NCI-H2171 treated with DMSO at 0.1 percent for 48 hours (cell line): ENCODE data around the gene ZNF662.

Source experiments
- DNase-seq: peaks from one replicate; lab custom pipeline; 2025; lab: John Stamatoyannopoulos, UW

Gene ZNF662

DNA sequence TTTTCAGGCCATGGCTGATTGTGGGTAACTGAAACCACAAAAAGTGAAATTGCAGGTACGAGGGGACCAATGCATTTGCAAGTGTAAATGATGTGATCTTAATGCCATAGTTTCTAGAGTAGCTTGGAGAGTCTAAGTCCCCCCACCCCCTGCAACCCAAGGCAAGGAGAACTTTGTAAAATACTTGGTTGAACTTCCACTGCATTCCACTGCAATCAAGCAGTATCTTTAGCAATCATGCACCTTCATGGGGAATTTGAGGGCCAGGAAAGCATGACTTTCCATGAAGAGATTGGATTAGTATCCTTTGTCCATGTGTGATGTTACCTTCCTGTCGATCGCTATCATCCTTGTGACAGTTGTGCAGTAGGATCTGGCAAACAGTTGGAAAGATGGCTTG lies 18.9 kb upstream of the ZNF662 start:
- no peak for DNase-seq

DNA sequence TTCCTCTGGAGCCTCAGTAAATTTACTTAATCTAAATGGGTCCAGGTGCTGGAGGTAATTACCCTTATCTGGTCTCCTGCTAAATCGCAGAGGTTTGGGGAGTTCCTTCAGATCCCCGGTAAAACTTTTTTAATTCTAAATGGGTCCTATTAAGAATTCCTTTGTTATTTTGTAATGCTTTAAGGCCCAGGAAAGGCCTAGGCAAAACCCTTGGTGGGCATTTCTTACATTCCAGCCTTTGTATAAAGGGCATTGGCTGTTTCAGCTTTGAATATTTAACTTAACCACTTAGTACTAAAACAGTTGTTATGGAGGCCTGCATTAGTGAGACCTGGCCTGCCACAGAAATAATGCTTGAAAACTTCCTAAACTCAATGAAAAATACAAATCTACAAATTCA lies 14.9 kb upstream of the ZNF662 start:
- no peak for DNase-seq

DNA sequence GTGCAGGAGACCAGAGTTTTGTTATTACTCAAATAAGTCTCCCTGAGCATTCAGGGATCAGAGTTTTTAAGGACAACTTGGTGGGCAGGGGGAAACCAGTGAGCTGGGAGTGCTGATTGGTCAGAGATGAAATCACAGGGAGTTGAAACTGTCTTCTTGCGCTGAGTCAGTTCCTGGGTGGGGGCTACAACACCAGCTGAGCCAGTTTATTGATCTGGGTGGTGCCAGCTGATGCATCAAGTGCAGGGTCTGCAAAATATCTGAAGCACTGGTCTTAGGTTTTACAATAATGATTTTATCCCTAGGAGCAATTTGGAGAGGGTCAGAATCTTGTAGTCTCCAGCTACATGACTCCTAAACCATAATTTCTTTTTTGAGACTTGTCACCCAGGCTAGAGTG lies 13.8 kb upstream of the ZNF662 start:
- DNase-seq, result no peak

DNA sequence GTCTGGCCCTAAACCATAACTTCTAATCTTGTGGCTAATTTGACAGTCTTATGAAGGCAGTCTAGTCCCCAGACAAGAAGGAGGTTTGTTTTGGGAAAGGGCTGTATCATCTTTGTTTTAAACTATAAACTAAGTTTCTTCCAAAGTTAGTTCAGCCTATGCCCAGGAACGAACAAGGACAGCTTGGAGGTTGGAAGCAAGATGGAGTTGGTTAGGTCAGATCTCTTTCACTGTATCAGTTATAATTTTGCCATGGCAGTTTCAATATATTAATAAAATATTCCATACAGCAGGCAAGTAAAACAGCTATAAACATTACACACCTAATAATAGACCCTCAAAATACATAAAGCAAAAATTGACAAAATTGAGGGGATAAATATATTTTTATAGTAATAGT lies 13.1 kb upstream of the ZNF662 start:
- no peak for DNase-seq

DNA sequence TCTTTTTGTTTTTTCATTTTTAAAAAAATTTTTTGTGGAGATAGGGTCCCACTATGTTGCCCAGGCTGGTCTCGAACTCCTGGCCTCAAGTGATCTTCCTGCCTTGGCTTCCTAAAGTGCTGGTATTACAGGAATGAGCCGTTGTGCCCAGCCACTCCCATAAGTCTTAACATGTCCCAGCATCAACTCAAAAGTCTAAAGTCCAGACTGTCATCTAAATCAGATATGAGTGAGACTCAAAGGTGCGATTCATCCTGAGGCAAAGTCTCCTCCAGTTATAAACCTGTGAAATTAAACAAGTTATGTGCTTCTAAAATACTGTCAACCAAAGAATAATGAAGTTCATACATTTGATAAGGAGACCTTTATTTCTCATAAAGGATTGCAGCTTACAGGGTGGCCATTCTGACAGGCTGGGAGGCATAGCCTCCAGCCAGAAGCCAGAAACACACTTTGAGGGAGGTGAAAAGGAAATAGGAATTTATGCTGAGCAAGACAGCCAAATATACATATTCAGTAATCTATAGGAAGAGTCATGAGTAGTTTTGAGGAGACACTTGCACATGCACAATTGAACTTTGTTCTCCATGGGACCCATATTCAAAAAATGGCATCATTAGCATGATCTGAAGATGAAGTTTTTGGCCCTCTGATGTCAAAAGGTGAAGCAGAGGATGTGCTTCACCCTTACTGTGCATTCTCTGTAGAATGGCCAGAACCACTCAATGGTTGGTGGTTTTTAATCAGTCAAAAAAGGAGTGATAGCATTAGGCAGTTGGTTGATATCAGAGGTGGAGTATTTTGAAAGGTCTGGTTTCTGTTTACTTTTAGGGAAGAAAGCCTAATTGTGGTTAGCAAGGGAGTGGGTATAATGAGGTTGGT lies 11.0 kb upstream of the ZNF662 start:
- DNase-seq, result no peak

DNA sequence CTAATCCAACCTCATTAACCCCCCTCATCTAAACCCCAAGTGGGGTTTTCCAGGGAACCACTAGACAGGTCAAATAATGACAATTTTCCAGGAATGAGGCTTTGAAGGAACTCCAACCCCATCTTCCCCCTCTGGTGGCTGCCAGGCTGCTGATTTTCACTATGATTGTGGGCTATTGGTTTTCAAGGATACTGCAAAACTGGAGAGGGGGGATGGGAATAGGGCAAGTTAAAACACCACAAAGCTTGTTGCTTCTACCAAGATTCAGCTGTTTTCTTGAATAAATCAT lies 10.4 kb upstream of the ZNF662 start:
- no peak for DNase-seq

DNA sequence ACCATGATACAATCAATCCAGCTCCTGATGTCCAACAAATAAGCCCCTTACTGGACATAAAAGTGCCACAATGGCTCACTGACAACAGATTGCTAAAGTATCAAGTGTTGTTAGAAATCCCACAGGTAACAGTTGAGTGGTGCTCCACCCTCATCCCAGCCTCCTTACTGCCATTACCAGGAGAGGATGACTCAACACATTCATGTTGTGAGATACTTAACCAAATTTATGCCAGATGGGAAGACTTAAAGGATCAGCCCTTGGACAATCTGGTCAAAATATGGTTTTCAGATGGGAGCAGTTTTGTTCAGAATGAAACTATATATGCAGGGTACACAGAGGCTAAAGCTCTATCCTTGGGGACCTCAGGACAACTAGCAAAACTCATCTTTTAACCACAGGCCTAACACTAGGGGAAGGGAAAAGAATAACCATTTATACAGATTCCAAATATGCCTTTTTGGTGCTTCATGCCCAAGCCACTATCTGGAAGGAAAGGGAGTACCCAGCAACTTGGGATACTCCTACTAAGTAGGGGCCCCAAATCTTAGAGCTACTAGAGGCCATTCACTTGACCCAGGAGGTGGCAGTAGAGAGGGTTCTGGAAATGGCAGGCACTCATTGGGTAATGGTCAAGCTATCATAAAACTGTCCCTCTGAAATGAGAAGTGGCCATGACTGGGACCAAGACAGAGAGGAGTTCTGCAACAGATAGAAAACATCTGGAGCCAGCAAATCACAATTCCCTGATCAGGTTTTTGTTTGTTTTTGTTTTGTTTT lies 6.9 kb upstream of the ZNF662 start:
- DNase-seq, result peak; percentile 33

DNA sequence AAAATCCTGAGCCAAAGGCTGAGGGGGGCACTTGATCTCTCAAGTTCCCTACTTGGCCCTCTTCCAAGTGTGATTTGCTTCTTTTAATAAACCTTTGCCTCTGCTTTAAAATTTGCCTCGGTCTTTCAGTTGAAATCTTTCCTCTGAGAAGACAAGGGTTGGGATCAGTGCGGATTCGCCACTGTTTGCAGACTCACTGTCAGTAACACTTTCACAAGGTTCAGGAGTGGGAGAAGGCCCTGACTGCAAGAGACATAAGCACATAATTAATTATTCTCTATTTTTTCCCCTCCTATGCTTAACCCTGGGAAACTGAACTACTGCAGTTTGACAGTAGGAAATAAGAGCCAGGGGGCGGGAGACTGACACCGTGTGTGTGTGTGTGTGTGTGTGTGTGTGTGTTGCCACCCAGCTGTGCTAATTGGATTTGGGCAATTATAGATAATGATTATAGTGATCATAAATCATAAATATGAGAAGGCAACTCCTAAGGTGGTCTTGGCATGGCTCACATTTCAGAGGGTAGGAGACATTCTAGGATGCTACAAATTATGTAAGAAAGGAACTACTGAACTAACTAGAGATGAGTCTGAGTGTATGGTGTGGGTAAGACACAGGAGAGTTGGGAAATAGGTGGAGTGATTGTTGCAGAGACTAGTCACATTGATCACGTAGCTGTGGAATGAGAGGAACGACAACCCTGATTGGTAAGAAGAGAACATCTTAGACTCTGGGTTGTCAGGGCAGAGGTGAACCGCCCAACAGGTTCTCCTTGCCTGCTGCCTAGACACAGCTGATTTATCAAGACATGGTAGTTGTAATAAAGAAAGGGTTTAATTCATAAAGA lies 5.5 kb upstream of the ZNF662 start:
- no peak for DNase-seq

DNA sequence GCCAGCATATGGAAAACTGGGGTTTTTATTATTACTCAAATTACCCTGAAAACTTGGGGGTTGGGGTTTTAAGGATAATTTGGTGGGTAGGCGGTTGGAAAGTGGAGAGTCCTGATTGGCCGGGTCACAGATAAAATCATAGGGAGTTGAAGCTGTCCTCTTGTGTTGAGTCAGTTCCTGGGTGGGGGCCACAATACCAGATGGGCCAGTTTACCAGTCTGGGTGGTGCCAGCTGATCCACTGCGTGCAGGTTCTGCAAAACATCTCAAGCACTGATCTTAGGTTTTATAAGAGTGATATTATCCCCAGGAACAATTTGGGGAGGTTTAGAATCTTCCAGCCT lies 4.9 kb upstream of the ZNF662 start:
- no peak for DNase-seq

DNA sequence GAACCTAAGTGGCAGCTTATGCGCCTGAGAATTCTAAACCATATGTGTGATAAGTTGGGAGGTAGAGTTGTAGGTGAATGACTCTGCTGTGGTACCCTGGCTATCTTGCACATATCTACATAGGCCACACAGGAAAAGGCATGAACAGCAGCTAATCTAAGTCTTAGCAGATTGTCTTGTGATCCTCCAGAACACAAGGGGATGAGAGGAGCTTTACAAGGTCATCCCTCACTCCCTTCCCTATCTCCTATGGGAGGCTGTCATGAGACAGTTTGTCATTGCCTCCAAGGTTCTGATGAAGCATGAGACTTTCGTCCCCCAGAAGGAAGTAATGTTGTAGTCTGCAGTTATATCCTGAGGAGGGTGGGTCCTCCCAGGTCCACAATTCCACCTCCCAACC lies 3.7 kb upstream of the ZNF662 start:
- no peak for DNase-seq

DNA sequence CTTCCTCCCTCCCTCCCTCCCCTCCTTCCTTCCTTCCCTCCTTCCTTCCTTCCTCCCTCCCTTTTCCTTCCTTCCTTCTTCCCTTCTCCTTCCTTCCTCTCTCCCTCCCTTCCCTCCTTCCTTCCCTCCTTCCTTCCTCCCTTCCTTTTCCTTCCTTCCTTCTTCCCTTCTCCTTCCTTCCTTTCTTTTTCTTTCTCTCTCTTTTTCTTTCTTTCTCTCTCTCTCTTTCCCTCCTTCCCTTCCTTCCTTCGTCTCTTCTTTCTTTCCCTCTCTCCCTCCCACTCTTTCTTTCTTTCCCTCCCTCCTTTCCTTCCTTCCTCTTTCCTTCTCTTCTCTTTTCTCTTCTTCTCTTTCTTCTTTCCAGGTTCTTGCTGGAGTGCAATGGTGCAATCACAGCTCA lies 1.9 kb upstream of the ZNF662 start:
- DNase-seq, result no peak

DNA sequence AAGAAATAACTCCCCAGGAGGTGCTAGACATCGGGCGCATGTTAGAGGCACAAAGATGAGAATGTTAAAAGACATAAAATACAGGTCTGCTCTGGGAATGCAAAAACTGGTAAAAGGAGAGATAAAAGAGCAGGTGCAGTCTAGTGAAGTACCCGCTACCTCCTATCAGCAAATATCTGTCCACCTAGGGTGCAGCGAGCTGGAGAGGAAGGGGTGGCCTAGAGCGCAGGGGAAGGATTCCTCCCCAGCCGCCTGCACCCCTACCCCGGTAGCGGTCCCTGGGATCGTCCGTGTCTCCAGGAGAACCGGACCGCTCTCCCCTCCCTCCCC lies 237 bp upstream of the ZNF662 start:
- no peak for DNase-seq

DNA sequence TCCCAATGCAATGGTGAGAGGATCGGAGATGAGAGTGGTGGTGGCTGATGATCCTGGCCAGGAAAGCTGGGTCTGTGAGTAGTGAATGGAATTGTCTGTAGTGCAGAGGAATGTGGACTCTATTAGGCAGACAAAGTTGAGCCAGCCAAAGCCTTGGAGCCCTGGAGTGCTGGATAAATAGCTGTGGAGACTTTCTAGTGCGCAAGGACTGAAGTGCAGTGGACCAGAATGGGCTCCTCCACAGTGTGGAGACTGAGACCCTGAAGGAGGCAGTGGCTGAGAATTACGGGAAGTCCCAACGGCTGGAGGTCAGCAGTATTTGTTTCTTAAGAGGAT lies 874 bp downstream of the ZNF662 start:
- DNase-seq, result no peak

DNA sequence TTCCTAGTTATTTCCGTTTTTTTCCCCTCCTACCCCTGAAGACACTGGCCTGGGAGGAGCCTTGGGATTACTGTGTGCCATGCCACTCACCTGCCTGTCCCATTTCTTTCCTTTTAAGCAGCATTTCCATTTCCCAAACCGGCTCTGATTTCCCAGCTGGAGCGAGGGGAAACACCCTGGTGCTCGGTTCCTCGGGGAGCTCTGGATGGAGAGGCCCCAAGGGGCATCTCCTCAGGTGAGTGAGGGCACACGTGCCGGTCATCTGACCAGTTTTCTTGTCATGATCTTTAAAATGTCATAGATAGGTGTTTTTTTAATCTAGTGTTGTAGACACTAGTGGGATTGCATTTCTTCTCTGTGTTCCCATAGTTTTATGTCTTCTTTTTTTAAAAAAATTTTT lies 2.7 kb downstream of the ZNF662 start:
- DNase-seq, result no peak

DNA sequence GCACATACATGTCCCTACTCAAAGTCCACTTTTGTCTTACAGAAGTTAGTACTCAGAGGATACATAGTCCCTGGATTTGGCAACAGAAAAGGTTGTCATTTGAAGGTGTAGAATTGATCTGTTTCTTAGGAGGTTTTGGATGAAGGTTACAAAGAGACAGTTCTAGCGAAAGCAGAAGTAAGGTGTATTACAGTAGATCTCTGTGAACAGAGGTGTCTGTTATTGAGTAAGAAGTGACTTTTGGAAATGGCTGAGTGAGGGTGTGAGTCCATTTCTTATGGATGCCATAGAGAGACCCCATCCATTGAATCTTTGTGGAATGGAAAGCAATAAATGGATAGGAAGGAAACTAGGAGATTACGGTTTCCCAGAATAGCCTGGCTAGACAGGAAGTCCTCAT lies 5.6 kb downstream of the ZNF662 start:
- no peak for DNase-seq

DNA sequence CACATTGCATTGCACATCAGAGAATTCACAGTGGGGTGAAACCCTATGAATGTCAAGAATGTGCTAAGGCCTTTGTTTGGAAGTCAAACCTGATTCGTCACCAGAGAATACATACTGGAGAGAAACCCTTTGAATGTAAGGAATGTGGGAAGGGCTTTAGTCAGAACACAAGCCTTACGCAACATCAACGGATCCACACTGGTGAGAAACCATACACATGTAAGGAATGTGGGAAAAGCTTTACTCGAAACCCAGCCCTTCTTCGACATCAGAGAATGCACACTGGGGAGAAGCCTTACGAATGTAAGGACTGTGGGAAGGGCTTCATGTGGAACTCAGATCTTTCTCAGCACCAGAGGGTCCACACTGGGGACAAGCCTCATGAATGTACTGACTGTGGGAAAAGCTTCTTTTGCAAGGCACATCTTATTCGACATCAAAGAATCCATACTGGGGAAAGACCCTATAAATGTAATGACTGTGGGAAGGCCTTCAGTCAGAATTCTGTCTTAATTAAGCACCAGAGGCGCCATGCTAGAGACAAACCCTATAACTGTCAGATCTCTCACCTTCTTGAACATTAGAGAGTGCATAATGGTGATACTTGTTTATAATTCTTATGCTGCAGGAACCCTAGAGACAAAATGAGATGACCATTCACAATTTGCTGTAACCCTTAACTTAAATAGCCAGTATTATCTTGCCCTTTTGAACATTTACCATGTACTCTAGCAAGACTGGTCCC lies 9.0 kb downstream of the ZNF662 start:
- DNase-seq, result no peak

DNA sequence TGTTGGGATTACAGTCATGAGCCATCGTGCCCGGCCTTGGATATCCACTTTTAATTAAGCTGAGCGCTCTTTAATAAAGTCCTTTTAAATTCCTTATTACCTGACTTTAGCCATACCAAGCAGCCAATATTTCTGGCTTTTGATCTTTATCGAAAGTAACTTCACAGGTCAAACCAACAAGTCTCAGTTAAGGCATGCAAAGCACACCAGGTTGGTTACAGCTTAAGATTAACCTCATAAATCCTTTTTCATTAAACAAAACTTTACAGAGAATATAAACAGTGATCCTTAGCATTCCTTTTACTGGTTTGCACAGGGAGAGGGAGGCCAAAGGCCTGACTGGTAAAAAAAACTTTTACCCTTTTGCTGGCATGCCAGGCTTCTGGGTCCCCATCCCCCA lies 17.7 kb downstream of the ZNF662 start:
- DNase-seq, result no peak

DNA sequence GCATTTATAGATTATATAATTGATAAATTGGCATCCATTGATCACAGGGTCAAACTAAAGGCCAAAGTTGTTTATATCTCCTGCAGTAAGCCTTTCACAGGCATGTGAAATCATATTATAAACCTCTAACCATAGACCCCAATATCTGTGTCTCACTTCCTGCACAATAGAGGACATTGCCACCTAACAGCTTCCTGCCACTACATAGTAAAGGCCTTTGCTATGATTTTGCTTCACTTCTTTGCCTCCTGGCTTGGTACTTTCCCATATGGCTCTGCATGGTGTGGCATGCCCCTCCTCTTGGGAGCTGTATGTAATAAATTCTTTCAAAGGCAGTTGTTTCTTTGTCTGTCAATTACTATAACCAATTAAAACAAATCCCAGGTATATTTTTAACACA lies 20.4 kb downstream of the ZNF662 start:
- DNase-seq, result no peak

DNA sequence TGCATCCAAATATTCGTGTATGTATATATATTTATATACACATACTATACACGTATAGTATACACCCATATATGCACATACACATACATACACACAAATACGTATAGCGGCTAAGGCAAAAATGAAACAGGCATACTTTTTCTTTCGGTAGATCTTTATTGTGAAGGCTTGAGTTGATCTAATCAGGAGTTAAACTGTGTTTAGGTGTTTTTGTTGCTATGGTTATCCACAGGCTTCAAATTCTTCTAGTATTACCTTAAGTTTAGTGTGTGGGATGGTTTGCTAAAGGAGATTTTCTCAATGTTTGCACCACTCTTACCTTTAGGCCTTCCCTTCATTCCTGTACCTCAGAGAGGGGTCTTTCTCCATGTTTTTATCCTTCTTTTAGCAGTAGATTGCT lies 28.2 kb downstream of the ZNF662 start:
- DNase-seq, result no peak

DNA sequence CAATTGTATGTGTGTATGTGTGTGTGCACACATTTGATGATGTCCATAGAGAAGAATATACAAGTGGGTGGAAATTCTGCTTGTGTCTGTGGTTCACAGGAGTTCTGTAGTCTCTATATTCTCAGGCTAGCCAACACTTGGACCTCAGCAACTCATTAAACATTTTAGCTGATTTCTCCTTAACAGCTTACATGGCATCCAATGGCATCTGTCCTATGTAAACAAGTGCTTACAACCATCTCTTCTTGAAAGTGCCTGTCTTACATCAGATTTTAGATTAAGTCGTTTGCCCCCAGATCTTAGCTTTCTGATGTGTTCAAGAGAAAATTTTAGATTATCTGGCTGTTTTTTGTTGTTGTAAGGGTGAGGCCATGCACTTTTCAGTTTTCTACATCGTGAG lies 29.0 kb downstream of the ZNF662 start:
- DNase-seq, result no peak

DNA sequence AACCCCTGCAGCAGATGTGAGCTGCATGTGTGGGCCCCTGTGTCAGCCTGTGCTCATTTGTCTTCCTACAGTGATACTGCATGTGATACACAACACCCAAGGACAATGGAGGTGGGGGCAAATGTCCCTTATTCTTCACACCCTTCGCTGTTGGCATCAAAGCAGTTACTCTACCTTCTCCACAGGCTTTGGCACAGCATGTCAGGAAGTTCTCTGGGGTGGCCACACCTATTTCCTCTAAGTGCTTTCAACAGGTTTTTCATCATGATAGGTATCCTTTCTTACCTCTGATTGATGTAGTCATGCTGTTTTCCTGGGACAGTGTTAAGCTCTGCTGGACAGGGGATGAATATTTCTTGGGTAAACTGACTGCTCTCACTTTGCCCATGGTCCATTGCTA lies 29.5 kb downstream of the ZNF662 start:
- no peak for DNase-seq

DNA sequence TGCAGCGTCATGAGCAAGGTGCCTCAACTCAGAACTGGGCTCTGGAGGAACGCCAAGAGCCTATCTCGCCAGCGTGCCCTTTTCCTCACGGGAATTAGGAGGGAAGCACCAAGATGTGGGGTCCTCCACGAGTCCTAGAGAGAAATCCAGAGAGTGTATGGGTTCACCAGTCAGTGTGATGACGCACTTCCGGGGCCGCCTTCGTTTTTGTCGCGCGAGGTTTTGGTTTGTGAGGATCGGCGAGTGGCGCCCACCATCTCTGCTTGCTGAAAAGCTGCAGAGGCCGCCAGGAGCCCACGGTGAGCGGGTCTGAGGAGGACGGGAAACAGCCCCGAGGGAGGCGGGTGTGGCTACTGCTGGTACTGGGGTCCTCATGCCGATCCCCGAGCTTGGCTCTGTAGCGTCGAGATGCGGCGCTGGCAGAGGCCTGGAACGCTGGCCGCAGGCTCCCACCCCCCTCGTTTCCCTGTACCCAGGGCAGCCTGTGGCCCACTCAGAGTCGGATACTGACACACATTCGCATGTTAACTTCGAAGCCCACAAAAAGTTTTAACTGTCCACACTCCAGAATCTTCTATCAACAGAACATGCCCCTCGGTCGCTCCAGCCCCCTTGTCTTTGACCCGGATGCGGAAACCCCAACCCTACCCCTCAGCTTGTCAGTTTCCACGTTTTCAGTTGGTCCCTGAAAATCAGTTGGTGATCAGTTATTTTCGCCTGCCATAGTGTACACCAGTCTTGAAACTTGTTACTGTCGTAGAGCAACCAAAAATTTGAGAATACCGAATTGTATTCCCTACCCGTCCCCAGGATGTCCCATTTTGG lies 30.4 kb downstream of the ZNF662 start:
- no peak for DNase-seq
